Measurements from ENCODE around the gene ZNF135.
A peak's percentile ranks its signal among the peaks of the same experiment; 100 is the strongest.

The ZNF135 gene

GRCh38 chr19:58093071-58093470 is 34.0 kb downstream of the ZNF135 start:
- DNase-seq (ENCODE audit: low spot score) = no peak

- DNase-seq (ENCODE audit: low spot score) = no peak
These were observed 36.2 kb downstream of the ZNF135 start for GRCh38 chr19:58095328-58095727.

GRCh38 chr19:58096884-58097283 is 37.8 kb downstream of the ZNF135 start:
- DNase-seq (ENCODE audit: low spot score) = no peak

GRCh38 chr19:58097349-58097748 is 38.3 kb downstream of the ZNF135 start:
- no peak for DNase-seq (ENCODE audit: low spot score)

- peak; percentile 100 for DNase-seq (ENCODE audit: low spot score)
These were observed 38.9 kb downstream of the ZNF135 start, which contains the start of gene ZSCAN18 for GRCh38 chr19:58097781-58098681. TSS of gene ZSCAN18 (minus strand) at chr19:58098231. CDS start at chr19:58090267, 7,964 bp downstream.

- no peak for DNase-seq (ENCODE audit: low spot score)
These were observed 39.6 kb downstream of the ZNF135 start for GRCh38 chr19:58098682-58098998.

- no peak for DNase-seq (ENCODE audit: low spot score)
These were observed 48.9 kb downstream of the ZNF135 start for GRCh38 chr19:58107778-58108545.

GRCh38 chr19:58108546-58108817 is 49.4 kb downstream of the ZNF135 start:
- DNase-seq (ENCODE audit: low spot score) = no peak

- DNase-seq (ENCODE audit: low spot score) = no peak
These were observed 58.9 kb downstream of the ZNF135 start for GRCh38 chr19:58117841-58118575.

GRCh38 chr19:58118979-58119733 is 60.1 kb downstream of the ZNF135 start:
- no peak for DNase-seq (ENCODE audit: low spot score)
